Kidney capillary endothelial cell (primary cell): ENCODE measurements around the gene VAPA.

Source experiments
- DNase-seq: peaks from one replicate; pipeline ENCODE4 v3.0.0-alpha.2; 2018; ENCODE audit warnings: low spot score

The VAPA gene

GRCh38 chr18:9974279-9974915, 60.6 kb downstream of the VAPA start:
- DNase-seq: no peak

GRCh38 chr18:9975658-9976057, 61.8 kb downstream of the VAPA start:
- no peak for DNase-seq

GRCh38 chr18:9982711-9983110, 68.9 kb downstream of the VAPA start:
- DNase-seq: no peak

GRCh38 chr18:9984080-9984479, 70.3 kb downstream of the VAPA start:
- DNase-seq: no peak

DNA sequence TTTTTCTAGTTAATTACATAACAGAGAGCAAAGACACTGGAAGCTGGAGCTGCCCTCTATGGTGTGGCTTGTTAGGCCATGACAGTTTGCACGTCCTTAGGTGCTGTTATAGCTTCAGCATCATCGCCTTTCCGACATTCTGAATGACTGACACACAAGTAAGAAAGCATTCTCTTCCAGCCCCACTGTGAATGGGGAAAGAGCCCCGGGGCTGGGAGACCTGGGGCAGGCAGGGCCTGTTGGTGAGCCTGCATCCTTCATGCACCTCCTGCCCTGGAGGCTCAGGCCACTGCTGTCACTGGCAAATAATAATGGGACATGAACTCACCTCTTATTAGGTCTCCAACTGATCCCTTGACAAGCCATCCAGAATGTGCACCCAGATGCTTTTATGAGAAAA, 71.8 kb downstream of the VAPA start:
- DNase-seq: no peak

- no peak for DNase-seq
These were observed 72.5 kb downstream of the VAPA start for GRCh38 chr18:9986156-9986930.

- no peak for DNase-seq
These were observed 73.5 kb downstream of the VAPA start for GRCh38 chr18:9987345-9987744.

DNA sequence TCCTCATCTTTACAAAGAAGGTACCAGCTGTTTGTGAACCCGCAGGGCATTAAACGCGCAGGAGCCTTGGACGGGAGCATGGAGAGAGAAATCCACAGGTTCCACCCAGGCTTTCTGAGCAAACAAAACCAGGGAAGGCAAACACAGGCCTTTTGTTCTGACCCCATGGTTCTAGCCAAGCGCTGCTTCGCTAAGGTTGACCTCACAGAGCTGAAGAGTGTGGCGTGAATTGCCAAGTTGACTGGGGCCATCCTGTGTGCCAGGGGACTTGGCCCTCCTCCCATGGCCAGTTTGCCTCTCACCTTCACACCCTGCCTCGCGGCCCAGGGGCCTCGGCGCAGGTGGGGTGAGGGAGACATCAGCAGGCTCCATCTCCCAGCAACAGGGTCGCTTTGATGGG, 74.1 kb downstream of the VAPA start:
- no peak for DNase-seq

DNA sequence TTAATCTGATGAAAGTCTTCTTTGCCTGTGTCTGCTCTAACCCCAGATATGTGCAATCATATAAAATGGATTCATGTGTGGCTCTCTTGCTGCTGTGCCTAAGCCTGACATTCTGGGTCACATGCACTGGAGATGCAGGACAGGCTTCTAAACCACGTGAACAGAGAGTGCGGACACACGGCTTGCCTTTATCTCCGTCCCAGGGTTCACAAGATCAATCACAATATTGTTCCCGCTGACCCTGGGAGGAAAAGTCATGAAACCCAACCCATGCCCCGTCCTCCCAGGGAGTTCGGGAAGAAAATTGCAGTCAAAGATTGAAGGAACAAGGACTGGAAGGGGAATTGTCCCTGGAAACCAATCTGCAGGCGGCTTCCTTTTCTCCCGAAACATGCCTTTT, 74.8 kb downstream of the VAPA start:
- no peak for DNase-seq

GRCh38 chr18:9989481-9989880, 75.7 kb downstream of the VAPA start:
- DNase-seq: no peak

GRCh38 chr18:9991011-9992000, 77.5 kb downstream of the VAPA start:
- no peak for DNase-seq

- no peak for DNase-seq
These were observed 78.6 kb downstream of the VAPA start for GRCh38 chr18:9992300-9992972.

DNA sequence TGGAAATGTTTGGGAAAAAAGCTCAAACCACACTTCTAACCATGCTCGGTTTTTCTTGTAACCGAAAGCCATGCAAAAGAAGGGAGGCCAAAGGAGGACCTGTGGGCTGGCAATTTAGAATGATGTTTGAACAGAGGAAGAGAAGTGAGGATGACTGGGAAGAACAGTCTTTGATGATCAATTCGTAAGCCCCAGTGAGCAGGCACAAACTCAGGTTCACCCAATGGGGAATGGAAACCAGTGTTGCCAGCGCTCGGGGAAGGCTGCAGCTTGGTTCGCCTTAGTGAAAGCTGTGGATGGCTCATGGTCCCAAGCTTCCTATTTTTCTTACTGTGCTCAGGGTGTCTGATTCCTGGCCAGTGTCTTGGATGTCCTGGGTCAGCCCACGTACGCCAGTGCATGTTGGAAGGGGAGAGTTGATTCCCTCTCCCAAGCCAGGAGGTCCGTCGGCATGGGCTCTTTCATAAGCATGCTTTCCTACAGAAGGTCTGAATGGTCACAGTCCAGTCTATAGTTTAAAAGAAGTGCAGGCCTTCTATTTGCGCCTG, 79.2 kb downstream of the VAPA start:
- DNase-seq: no peak

DNA sequence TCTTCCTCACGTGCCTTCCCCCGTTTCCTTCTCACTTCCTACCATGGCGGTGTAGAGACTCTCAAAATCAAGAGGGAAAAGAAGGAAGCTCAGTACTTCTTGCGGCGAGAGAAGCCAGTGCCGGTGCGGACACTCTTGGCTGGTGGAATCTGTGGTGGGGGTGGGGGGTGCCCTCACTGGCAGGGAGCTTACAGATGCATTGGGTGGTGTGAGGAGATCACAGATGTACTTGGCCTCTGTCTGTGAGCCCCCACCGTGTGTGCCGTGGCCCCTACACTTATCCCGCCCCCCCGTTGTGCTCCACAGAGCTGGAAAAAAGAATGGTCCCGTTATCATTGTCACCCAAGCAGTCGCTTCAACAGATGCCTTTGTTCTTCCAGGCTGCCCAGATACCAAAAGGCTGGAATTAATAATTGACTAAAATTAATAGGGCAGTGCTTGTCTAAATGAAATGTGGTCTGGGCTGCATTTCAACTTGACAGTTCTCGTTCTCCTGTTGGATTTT, 79.8 kb downstream of the VAPA start:
- DNase-seq: no peak

DNA sequence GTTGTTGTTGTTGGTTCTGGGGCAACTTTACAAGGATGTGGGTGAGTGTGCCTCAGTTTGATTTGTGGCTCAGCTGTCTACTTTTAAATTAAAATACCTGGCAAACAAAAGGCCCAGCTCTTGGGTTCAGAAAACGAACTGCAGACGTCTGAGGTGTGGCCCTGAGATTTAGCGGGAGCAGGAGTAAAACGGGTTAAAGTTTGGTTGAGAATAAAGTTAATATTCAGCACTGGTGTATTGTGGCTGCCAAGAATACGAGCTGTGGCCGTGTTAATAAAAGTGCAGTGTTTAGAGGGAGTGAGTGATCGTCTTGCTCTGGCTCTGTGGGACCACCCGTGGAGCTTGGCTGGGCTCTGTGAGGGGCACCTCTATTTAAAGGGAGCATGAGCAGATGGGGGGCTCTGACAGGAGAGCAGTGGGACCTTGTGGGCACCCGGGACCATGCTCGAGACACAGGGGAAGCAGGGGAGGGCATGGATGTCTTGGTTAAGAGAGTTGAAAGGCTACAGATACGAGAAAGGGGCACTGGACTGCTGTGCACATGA, 80.3 kb downstream of the VAPA start:
- no peak for DNase-seq

DNA sequence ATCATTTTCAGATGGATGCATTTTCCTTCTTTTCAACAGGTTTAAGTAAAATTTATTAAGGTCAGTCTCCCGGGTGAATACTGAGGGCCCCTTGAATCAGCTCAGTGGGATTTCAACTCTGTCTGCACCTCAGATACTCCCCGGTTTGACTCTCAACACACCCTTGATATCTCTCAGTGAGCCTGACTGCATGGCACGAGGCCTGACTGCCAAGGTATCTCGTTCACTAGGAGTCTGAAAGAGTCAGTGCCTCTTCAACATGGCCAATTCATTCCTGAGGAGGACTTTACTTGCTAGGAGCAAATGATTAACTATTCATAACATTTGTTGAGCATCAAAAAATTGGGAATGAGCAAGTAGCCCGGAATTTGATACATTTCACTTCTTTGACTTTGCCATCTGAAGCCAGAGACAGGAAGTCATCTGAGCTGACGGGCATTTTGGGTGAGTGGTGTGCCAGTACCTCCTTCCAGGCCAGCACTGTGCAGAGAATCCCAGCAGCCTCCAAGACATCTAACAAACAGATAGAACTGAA, 81.0 kb downstream of the VAPA start:
- no peak for DNase-seq

DNA sequence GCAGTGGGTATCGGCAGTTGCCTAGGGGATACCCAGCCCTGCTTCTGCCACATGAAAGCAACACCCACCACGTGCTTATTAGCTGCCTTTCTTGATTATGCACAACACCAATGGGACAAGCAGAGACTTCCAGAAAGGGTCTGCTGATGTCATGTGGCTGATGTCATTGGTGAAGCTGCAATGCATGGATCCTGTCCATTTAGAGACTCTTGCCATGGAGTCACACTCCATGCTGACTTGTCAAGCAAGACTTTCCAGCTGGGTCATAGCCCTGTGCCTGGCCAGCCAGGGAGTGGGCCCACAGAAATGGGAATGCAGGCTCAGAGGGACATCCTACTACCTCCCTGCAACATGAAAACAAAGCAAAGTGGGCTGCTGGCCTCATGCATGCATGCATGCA, 81.8 kb downstream of the VAPA start:
- DNase-seq: no peak

DNA sequence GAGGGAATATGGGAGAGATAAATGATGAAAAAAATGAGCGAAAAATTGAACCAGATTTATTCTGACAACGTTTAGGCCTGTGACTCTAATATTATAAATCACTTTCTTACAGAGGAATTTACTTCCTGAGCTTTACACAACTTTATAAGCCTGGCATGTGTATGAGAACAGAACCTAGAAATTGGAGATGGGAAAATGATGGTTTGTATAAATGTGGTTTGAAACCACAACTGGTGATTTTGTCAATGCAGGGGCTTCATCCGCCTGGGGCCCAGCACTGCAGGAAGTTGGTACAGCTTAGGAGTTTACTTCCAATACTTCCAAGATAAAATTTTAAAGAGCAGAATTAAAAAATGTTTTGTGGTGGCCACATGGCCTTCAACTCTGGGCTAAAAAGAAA, 82.3 kb downstream of the VAPA start:
- DNase-seq: no peak

DNA sequence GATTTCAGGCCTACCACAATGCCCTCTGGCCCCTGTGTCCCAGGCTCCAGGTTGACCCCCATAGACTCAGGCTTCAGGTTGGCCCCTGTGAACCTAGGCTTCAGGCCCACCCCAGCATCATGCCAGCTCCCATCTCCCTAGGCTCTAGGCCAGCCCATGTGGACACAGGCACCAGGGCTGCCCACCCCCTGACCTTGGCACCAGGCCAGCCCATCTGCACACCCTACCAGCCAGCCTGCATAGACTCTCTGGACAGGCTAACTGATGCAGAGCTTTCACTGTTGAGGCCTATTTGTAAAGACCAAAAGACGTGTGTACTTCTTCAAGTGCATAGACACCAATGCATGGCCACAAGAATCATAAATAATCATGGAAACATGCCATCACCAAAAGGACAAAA, 83.9 kb downstream of the VAPA start:
- DNase-seq: no peak

- DNase-seq: no peak
These were observed 84.5 kb downstream of the VAPA start for GRCh38 chr18:9998330-9998729.

GRCh38 chr18:10002280-10002679, 88.5 kb downstream of the VAPA start:
- DNase-seq: no peak
